ENCODE results near the gene SLC5A10.

DNA sequence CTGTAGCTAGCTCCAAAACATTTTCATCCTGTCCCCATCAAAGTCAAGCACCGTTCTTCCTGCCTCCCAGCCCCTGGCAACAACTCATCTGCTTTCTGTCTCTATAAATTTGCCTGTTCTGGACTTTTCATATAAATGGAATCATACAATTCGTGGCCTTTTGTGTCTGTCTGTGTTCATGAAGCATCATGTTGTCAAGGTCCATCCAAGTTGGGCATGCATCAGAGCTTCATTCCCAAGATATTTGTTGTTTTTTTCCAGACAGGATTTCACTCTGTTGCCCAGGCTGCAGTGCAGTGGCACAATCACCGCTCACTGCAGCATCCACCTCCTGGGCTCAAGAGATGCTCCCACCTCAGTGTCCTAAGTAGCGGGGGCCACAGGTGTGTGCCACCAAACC is 5.9 kb downstream of the SLC5A10 start:
- TF ChIP-seq EZH2 (IDR thresholded peaks at IDR 0.05; ENCODE audit: borderline replicate concordance, low read length): no peak
- TF ChIP-seq, protein P1, sequence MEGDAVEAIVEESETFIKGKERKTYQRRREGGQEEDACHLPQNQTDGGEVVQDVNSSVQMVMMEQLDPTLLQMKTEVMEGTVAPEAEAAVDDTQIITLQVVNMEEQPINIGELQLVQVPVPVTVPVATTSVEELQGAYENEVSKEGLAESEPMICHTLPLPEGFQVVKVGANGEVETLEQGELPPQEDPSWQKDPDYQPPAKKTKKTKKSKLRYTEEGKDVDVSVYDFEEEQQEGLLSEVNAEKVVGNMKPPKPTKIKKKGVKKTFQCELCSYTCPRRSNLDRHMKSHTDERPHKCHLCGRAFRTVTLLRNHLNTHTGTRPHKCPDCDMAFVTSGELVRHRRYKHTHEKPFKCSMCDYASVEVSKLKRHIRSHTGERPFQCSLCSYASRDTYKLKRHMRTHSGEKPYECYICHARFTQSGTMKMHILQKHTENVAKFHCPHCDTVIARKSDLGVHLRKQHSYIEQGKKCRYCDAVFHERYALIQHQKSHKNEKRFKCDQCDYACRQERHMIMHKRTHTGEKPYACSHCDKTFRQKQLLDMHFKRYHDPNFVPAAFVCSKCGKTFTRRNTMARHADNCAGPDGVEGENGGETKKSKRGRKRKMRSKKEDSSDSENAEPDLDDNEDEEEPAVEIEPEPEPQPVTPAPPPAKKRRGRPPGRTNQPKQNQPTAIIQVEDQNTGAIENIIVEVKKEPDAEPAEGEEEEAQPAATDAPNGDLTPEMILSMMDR (IDR thresholded peaks at IDR 0.05; ENCODE audit: low read length): no peak
